H9 (cell line): ENCODE measurements around the gene NTRK2. TPM values are rescaled to one million over a fixed set of nuclear protein-coding genes. Genes with fewer than 3 reads are reported as not detected.

Source experiments
- DNase-seq: peaks from one replicate; pipeline ENCODE4 v3.0.0-alpha.2; 2017
- H2AFZ ChIP-seq: one replicate; pipeline ENCODE4 v1.6.1; 2013; ENCODE audit warnings: mild to moderate bottlenecking, low read length, control low read depth, moderate library complexity
- H2AK5ac ChIP-seq: 2 replicates; pipeline ENCODE4 v1.6.1; 2013; ENCODE audit warnings: low read length, control low read depth, mixed read lengths; ENCODE audit not compliant: insufficient read length
- H2BK120ac ChIP-seq: one replicate; pipeline ENCODE4 v1.6.1; 2013; ENCODE audit warnings: low read depth, mild to moderate bottlenecking, low read length, control low read depth, inconsistent platforms; ENCODE audit not compliant: poor library complexity, severe bottlenecking
- H2BK12ac ChIP-seq: 2 replicates; pipeline ENCODE4 v1.6.1; 2013; ENCODE audit warnings: low read length, control low read depth, mixed read lengths, low read depth; ENCODE audit not compliant: insufficient read length
- H2BK15ac ChIP-seq: 2 replicates; pipeline ENCODE4 v1.6.1; 2013; ENCODE audit warnings: low read depth, low read length, control low read depth
- H2BK20ac ChIP-seq: one replicate; pipeline ENCODE4 v1.6.1; 2013; ENCODE audit warnings: low read depth, mild to moderate bottlenecking, low read length, control low read depth, inconsistent platforms; ENCODE audit not compliant: poor library complexity, severe bottlenecking
- H2BK5ac ChIP-seq: 2 replicates; pipeline ENCODE4 v1.6.1; 2013; ENCODE audit warnings: low read length, control low read depth, mixed read lengths; ENCODE audit not compliant: insufficient read length
- H3K14ac ChIP-seq: 2 replicates; pipeline ENCODE4 v1.6.1; 2013; ENCODE audit warnings: low read length, control low read depth; ENCODE audit not compliant: insufficient read depth
- H3K18ac ChIP-seq: 2 replicates; pipeline ENCODE4 v1.6.1; 2013; ENCODE audit warnings: low read depth, mild to moderate bottlenecking, mixed read lengths, low read length, control low read depth; ENCODE audit not compliant: insufficient read length
- H3K23ac ChIP-seq: 2 replicates; pipeline ENCODE4 v1.6.1; 2013; ENCODE audit warnings: low read length, control low read depth, mixed read lengths, low read depth; ENCODE audit not compliant: insufficient read length
- H3K23me2 ChIP-seq: 2 replicates; pipeline ENCODE4 v1.6.1; 2013; ENCODE audit warnings: low read depth, mild to moderate bottlenecking, mixed read lengths, low read length, control low read depth; ENCODE audit not compliant: insufficient read length, poor library complexity, severe bottlenecking
- H3K27ac ChIP-seq: 2 replicates; pipeline ENCODE4 v1.5.1; 2013; ENCODE audit warnings: low read length, control low read depth, mixed read lengths, low read depth; ENCODE audit not compliant: insufficient read length
- H3K27me3 ChIP-seq: 2 replicates; pipeline ENCODE4 v1.6.1; 2013; ENCODE audit warnings: low read length, control low read depth, inconsistent platforms; ENCODE audit not compliant: insufficient read depth
- H3K4ac ChIP-seq: 2 replicates; pipeline ENCODE4 v1.6.1; 2013; ENCODE audit warnings: low read depth, mild to moderate bottlenecking, control low read depth, inconsistent platforms, low read length, moderate library complexity
- H3K4me1 ChIP-seq: 2 replicates; pipeline ENCODE4 v1.6.1; 2013; ENCODE audit warnings: low read length, control low read depth, inconsistent platforms; ENCODE audit not compliant: insufficient read depth
- H3K4me2 ChIP-seq: 2 replicates; pipeline ENCODE4 v1.6.1; 2013; ENCODE audit warnings: low read length, control low read depth, mixed read lengths; ENCODE audit not compliant: insufficient read length, insufficient read depth
- H3K56ac ChIP-seq: 2 replicates; pipeline ENCODE4 v1.6.1; 2013; ENCODE audit warnings: low read depth, mild to moderate bottlenecking, mixed read lengths, low read length, control low read depth; ENCODE audit not compliant: insufficient read length
- H3K79me1 ChIP-seq: 2 replicates; pipeline ENCODE4 v1.6.1; 2013; ENCODE audit warnings: low read depth, mild to moderate bottlenecking, moderate library complexity, low read length, control low read depth, inconsistent platforms; ENCODE audit not compliant: insufficient read depth, poor library complexity, severe bottlenecking
- H3K79me2 ChIP-seq: 2 replicates; pipeline ENCODE4 v1.6.1; 2013; ENCODE audit warnings: low read length, control low read depth, inconsistent platforms; ENCODE audit not compliant: insufficient read depth
- H3K9ac ChIP-seq: 2 replicates; pipeline ENCODE4 v1.6.1; 2013; ENCODE audit warnings: low read length, control low read depth, mixed read lengths; ENCODE audit not compliant: insufficient read length; ENCODE audit errors: extremely low read depth
- H3K9me3 ChIP-seq: one replicate; pipeline ENCODE4 v1.6.1; 2013; ENCODE audit warnings: low read depth, low read length, inconsistent platforms; ENCODE audit not compliant: control insufficient read depth
- H3T11ph ChIP-seq: one replicate; pipeline ENCODE4 v1.6.1; 2013; ENCODE audit warnings: mild to moderate bottlenecking, low read length, control low read depth, inconsistent platforms
- H4K20me1 ChIP-seq: one replicate; pipeline ENCODE4 v1.6.1; 2013; ENCODE audit not compliant: control insufficient read depth, insufficient read length, insufficient read depth
- H4K5ac ChIP-seq: 2 replicates; pipeline ENCODE4 v1.6.1; 2013; ENCODE audit warnings: low read depth, mild to moderate bottlenecking, mixed read lengths, low read length, control low read depth; ENCODE audit not compliant: insufficient read length
- H4K8ac ChIP-seq: replicated peaks from 2 replicates; pipeline ENCODE4 v1.6.1; 2013; ENCODE audit warnings: low read length, control low read depth, mixed read lengths, low read depth; ENCODE audit not compliant: insufficient read length
- H4K91ac ChIP-seq: 2 replicates; pipeline ENCODE4 v1.6.1; 2013; ENCODE audit warnings: low read depth, mild to moderate bottlenecking, moderate library complexity, mixed read lengths, low read length, control low read depth; ENCODE audit not compliant: insufficient read length
- H3K27ac Mint-ChIP-seq, 3 experiments: 2 replicates in 2 of 3; 3 replicates in 1 of 3; pipeline ENCODE4 v1.8.0; 2020 to 2021; ENCODE audit warnings: mixed read lengths in 3 of 3, mild to moderate bottlenecking in 1 of 3, moderate library complexity in 1 of 3
- H3K27me3 Mint-ChIP-seq: 2 replicates; pipeline ENCODE4 v1.8.0; 2021; ENCODE audit warnings: low read depth, mild to moderate bottlenecking, moderate library complexity, mixed read lengths
- H3K36me3 Mint-ChIP-seq, 3 experiments: 2 replicates in 2 of 3; 3 replicates in 1 of 3; pipeline ENCODE4 v1.8.0; 2020 to 2021; ENCODE audit warnings: low read depth in 3 of 3, mixed read lengths in 3 of 3; ENCODE audit not compliant: insufficient read depth in 1 of 3
- H3K4me1 Mint-ChIP-seq, 2 experiments: 2 replicates each; pipeline ENCODE4 v1.8.0; 2020; ENCODE audit warnings: mixed read lengths in 2 of 2
- H3K4me3 Mint-ChIP-seq, 2 experiments: 2 replicates in 1 of 2; 3 replicates in 1 of 2; pipeline ENCODE4 v1.8.0; 2020 to 2021; ENCODE audit warnings: mild to moderate bottlenecking in 2 of 2, mixed read lengths in 2 of 2, moderate library complexity in 1 of 2
- H3K9me3 Mint-ChIP-seq, 2 experiments: 2 replicates in 1 of 2; 3 replicates in 1 of 2; pipeline ENCODE4 v1.8.0; 2020; ENCODE audit warnings: mild to moderate bottlenecking in 2 of 2, mixed read lengths in 2 of 2, moderate library complexity in 1 of 2
- CTCF ChIP-seq: fragments of 200-600 bp; sonication (generic); conservative IDR thresholded peaks from 3 replicates; pipeline ENCODE4 v1.8.0; 2021; ENCODE audit warnings: antibody characterized with exemption, mild to moderate bottlenecking
- WGBS: extraction: QIAGEN DNeasy Blood & Tissue Kit; methylation state at CpG from one replicate; pipeline ENCODE4 v1.1.7; 2013; ENCODE audit warnings: missing lambda C conversion rate, low lambda C conversion rate, mixed read lengths; ENCODE audit not compliant: insufficient read length; ENCODE audit errors: extremely low coverage; 5-methylcytosine and 5-hydroxymethylcytosine counted together
- total RNA-seq: library from RNA; stranded (reverse); gene quantifications from 2 replicates; pipeline ENCODE4 v1.2.1, GENCODE V29; 2021

The NTRK2 gene
- total RNA-seq, 1 experiment from 2014 or later = 0.02 TPM

DNA sequence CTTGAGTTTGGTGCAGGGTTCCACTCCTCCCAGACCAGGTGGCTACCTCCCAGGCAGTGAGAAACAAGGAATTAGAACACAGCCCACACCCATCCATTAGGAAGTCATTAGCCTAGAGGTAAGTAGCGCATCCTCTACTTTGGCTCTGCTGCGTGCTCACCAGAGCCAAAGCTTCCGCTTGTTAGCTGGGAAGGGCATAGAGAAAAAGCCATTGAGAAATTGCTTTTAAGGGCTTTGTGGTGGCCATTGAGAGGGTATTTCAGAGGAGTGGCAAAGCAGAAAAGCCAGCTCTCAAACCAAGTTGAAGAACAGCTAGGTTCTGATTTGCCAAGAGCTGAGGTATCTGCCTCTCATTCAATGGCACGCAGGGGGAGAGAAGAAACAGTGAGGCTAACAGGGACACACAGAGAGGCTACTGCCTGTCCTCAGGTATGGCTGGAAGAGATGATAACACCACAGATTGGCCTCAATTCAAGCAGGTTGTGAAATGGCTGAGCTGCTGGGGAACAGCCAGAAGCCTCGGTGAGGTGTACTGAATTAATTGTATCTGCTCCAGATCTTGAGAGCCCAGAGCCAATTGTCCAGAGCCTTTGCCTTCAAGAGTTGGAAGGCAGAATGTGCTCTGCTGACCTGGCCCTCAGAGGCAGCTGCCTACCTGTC, 119.4 kb downstream of the NTRK2 start:
- H3K23me2 ChIP-seq = no peaks in the 10 kb centered on the region
- H3K79me1 ChIP-seq = no peaks in the 10 kb centered on the region
- H2BK15ac ChIP-seq = no peak overlapping the region
- H3K27ac ChIP-seq = no peak overlapping the region
- no peak overlapping the region for H3K56ac ChIP-seq
- H3K9me3 ChIP-seq = no peaks in the 10 kb centered on the region
- no peak overlapping the region for H3K23ac ChIP-seq
- no peak overlapping the region for H2BK20ac ChIP-seq
- no peaks in the 10 kb centered on the region for H3K27me3 ChIP-seq
- TF ChIP-seq CTCF = no peak
- H3K27ac Mint-ChIP-seq = peak overlapping the region in 1 of 3 experiments; percentile 92; a peak in 1 of 7 replicates
- H4K20me1 ChIP-seq = no peaks in the 10 kb centered on the region
- H2BK12ac ChIP-seq = no peak overlapping the region
- DNase-seq = no peak
- no peak overlapping the region for H4K91ac ChIP-seq
- H3K9ac ChIP-seq = no peak overlapping the region
- no peak overlapping the region for H3K4ac ChIP-seq
- H3K4me3 Mint-ChIP-seq = no peak overlapping the region
- no peak overlapping the region for H2BK120ac ChIP-seq
- no peaks in the 10 kb centered on the region for H3K4me1 Mint-ChIP-seq
- H3K4me1 ChIP-seq = no peaks in the 10 kb centered on the region
- H2BK5ac ChIP-seq = no peak overlapping the region
- H3T11ph ChIP-seq = no peak overlapping the region
- H2AK5ac ChIP-seq = no peak overlapping the region
- no peak overlapping the region for H3K4me2 ChIP-seq
- H4K8ac ChIP-seq = no peak overlapping the region
- no peak overlapping the region for H3K18ac ChIP-seq
- WGBS = no CpG with 5 or more reads among the region's 5 CpGs
- H3K27me3 Mint-ChIP-seq = peaks cover 6% of the 10 kb centered on the region
- no peak overlapping the region for H4K5ac ChIP-seq
- no peaks in the 10 kb centered on the region for H3K36me3 Mint-ChIP-seq
- no peak overlapping the region; the same call in 1 of the 2 replicates for H3K14ac ChIP-seq
- no peaks in the 10 kb centered on the region for H3K79me2 ChIP-seq
- no peaks in the 10 kb centered on the region for H3K9me3 Mint-ChIP-seq
- H2AFZ ChIP-seq = no peak overlapping the region
